Measurements from ENCODE around the gene RCOR1. TPM values are rescaled to one million over a fixed set of nuclear protein-coding genes. Genes with fewer than 3 reads are reported as not detected.

The RCOR1 gene
- total and polyA plus RNA-seq, 2 of the 8 experiments (the other 6 are each of a cell fraction or from before 2014, with no cell fraction given) = 12.3 to 26.3 TPM

DNA sequence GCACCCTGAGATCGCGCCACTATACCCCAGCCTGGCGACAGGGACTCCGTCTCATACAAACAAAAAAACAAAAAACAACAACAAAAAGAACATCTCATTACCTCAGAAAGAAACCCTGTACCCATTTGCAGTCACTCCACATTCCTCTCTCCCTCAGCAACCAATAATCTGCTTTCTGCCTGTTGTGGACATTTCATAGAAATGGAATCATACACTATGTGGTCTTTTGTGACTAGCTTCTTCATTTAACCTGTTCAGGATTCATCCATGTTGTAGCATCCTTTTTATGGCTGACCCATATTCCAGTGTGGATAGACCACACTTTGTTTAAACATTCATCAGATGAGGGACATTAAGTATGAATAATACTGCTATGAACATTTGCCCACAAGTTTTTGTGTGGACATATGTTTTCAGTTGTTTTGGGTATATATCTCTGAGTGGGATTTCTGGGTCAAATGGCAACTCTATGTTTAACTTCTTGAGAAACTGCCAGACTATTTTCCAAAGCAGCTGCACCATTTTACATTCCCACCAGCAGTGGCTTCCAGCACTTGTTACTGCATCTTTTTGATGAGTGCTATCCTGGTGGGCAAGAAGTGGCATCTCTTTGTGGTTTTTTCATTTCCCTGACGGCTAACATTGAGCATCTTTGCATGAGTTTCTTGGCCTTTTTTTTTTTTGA lies 5.9 kb upstream of the RCOR1 start:
- ChIA-PET POLR2A (ENCODE audit: partially characterized antibody) (no interaction called here), CTCF (ENCODE audit: partially characterized antibody) (interaction anchor here (0.8 to 4.2 kb wide), 11 partner anchors 8 to 355 kb away, joined by 3 to 14 read pairs (median 4); no protein-coding TSS in a partner anchor)
- H2BK20ac ChIP-seq (ENCODE audit: low read length) = no peak overlapping the region
- H2AFZ ChIP-seq (ENCODE audit: low read length) = no peak overlapping the region
- H3K23me2 ChIP-seq (ENCODE audit: low read depth, low read length) = no peaks in the 10 kb centered on the region
- H3K27ac ChIP-seq (ENCODE audit: low read depth, low read length) = no peak overlapping the region
- H4K91ac ChIP-seq (replicated peaks; ENCODE audit: insufficient read length, low read length) = no peak overlapping the region
- no peak overlapping the region for H3K4me2 ChIP-seq (ENCODE audit: insufficient read depth in 1 of 2, low read depth in 2 of 2, low read length in 2 of 2)
- WGBS, 2 experiments (ENCODE audit: extremely low coverage in 1 of 2, insufficient coverage in 1 of 2, insufficient read length in 1 of 2, insufficient replicate concordance in 2 of 2, low coverage in 1 of 2, low lambda C conversion rate in 2 of 2, missing lambda C conversion rate in 1 of 2) = 93% methylated on average over 5 of the region's 5 CpGs; no CpG with 5 or more reads in 1 of the 2 experiments
- no peak overlapping the region for H3K9ac ChIP-seq (replicated peaks in 1 of 4; ENCODE audit: extremely low read depth in 1 of 4, low read depth in 3 of 4, low read length in 3 of 4)
- H2BK5ac ChIP-seq (ENCODE audit: low read depth, low read length) = no peak overlapping the region
- H3K14ac ChIP-seq (ENCODE audit: insufficient read length) = no peak overlapping the region
- no peak for FAIRE-seq
- no peak overlapping the region for H3K56ac ChIP-seq (replicated peaks; ENCODE audit: insufficient read length, low read depth, low read length)
- H3K4ac ChIP-seq (replicated peaks; ENCODE audit: insufficient read length, low read depth, low read length) = no peak overlapping the region
- H3K9me3 ChIP-seq (ENCODE audit: insufficient read depth in 2 of 2, low read depth in 1 of 2, low read length in 1 of 2) = no peaks in the 10 kb centered on the region
- no peaks in the 10 kb centered on the region for H3K79me1 ChIP-seq (ENCODE audit: low read depth, low read length)
- no peaks in the 10 kb centered on the region for H3K36me3 ChIP-seq (ENCODE audit: control insufficient read depth in 2 of 4, insufficient read depth in 4 of 4, low read length in 3 of 4)
- no peak overlapping the region for H4K8ac ChIP-seq (ENCODE audit: extremely low read depth, insufficient read depth, low read length)
- no peak overlapping the region for H3K4me3 ChIP-seq (ENCODE audit: extremely low read depth in 1 of 4, insufficient read depth in 2 of 4, low read depth in 3 of 4, low read length in 4 of 4)
- H2BK120ac ChIP-seq (replicated peaks; ENCODE audit: low read depth, low read length) = no peak overlapping the region
- no peaks in the 10 kb centered on the region; a peak in 1 of 4 replicates for H3K79me2 ChIP-seq (ENCODE audit: control insufficient read depth in 1 of 2, insufficient read depth in 2 of 2, low read length in 2 of 2)
- H4K20me1 ChIP-seq (replicated peaks in 1 of 2; ENCODE audit: control insufficient read depth in 1 of 2, insufficient read depth in 2 of 2, low read length in 2 of 2) = no peaks in the 10 kb centered on the region
- H4K5ac ChIP-seq (ENCODE audit: insufficient read length, low read depth, low read length) = no peak overlapping the region
- H2BK12ac ChIP-seq (ENCODE audit: low read depth, low read length) = no peak overlapping the region
- H3K18ac ChIP-seq (ENCODE audit: extremely low read depth, low read length) = no peak overlapping the region
- no peak overlapping the region for H3K23ac ChIP-seq (ENCODE audit: insufficient read length)
- H2AK5ac ChIP-seq (ENCODE audit: low read depth, low read length) = no peak overlapping the region
- DNase-seq (ENCODE audit: low read depth in 1 of 2, low spot score in 2 of 2) = no peak
- H3K27me3 ChIP-seq (replicated peaks in 1 of 4; ENCODE audit: control insufficient read depth in 3 of 4, extremely low read depth in 1 of 4, insufficient read depth in 3 of 4, low read length in 3 of 4) = no peaks in the 10 kb centered on the region
- H3K4me1 ChIP-seq (replicated peaks in 1 of 4; ENCODE audit: control insufficient read depth in 3 of 4, insufficient read depth in 4 of 4, low read length in 3 of 4) = peaks cover 5 to 25% (median 15%) of the 10 kb centered on the region in 4 experiments
- H2BK15ac ChIP-seq (ENCODE audit: low read length) = no peak overlapping the region
- TF ChIP-seq SIN3A (conservative IDR thresholded peaks at IDR 0.05 in 1 of 2, IDR thresholded peaks at IDR 0.05 in 1 of 2; ENCODE audit: low read depth in 1 of 2, low read length in 2 of 2) = no peak
